Endothelial cell (in vitro differentiated cells): ENCODE measurements around the gene SPINK4. TPM values are rescaled to one million over a fixed set of nuclear protein-coding genes. Genes with fewer than 3 reads are reported as not detected.

ENCODE experiments used
- DNase-seq: peaks from one replicate; pipeline ENCODE4 v3.0.0; 2021; ENCODE audit warnings: low spot score
- H3K27ac Mint-ChIP-seq: one replicate; pipeline ENCODE4 v1.8.0; 2021; ENCODE audit warnings: mixed read lengths, inconsistent platforms; ENCODE audit not compliant: unreplicated experiment
- H3K27me3 Mint-ChIP-seq: one replicate; pipeline ENCODE4 v1.8.0; 2021; ENCODE audit warnings: mild to moderate bottlenecking, moderate library complexity, mixed read lengths, inconsistent platforms; ENCODE audit not compliant: unreplicated experiment
- H3K36me3 Mint-ChIP-seq: one replicate; pipeline ENCODE4 v1.8.0; 2021; ENCODE audit warnings: mild to moderate bottlenecking, low read depth, mixed read lengths, inconsistent platforms; ENCODE audit not compliant: unreplicated experiment
- H3K4me1 Mint-ChIP-seq: one replicate; pipeline ENCODE4 v1.8.0; 2021; ENCODE audit warnings: mild to moderate bottlenecking, mixed read lengths, inconsistent platforms; ENCODE audit not compliant: unreplicated experiment
- H3K4me3 Mint-ChIP-seq: one replicate; pipeline ENCODE4 v1.8.0; 2021; ENCODE audit warnings: mild to moderate bottlenecking, mixed read lengths, inconsistent platforms; ENCODE audit not compliant: unreplicated experiment
- H3K9me3 Mint-ChIP-seq: one replicate; pipeline ENCODE4 v1.8.0; 2021; ENCODE audit warnings: mixed read lengths, inconsistent platforms; ENCODE audit not compliant: unreplicated experiment
- total RNA-seq: library from RNA; stranded (reverse); fragmentation: NEBNext Ultra II Directional; extraction: Animal tissue kit (Norgen Biotek cat#: 25700); gene quantifications from one replicate; pipeline ENCODE4 v1.2.1, GENCODE V29; 2021; ENCODE audit not compliant: unreplicated experiment
- TF ChIP-seq, protein P1 (sequence below): fragments of 200-600 bp; sonication (generic); IDR thresholded peaks from one replicate; pipeline ENCODE4 v1.5.0; 2021; ENCODE audit warnings: antibody characterized with exemption; ENCODE audit not compliant: unreplicated experiment

Gene SPINK4
- total RNA-seq, 1 donor from 2014 or later, result not detected

DNA sequence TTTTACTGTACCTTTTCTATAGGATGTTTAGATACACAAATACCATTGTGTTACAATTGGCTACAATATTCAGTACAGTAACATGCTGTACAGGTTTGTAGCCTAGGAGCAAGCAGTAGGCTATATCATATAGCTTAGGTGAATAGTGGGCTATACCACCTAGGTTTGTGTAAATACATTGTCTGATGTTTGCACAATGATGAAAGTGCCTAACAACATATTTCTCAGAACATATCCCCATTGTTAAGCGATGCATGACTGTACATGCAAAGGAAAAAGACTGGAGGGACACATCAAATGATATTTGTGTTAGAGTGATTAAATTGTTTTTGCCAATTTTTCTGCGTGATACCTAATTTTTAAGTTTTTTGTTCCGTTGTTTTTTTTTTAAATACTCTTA, 30.2 kb downstream of the SPINK4 start:
- H3K9me3 Mint-ChIP-seq, result no peaks in the 10 kb centered on the region
- peaks cover 39% of the 10 kb centered on the region for H3K36me3 Mint-ChIP-seq
- no peak overlapping the region for H3K4me3 Mint-ChIP-seq
- peaks cover 18% of the 10 kb centered on the region for H3K4me1 Mint-ChIP-seq
- peaks cover 6% of the 10 kb centered on the region for H3K27me3 Mint-ChIP-seq
- no peak overlapping the region for H3K27ac Mint-ChIP-seq
- DNase-seq, result no peak
- TF ChIP-seq, protein P1, sequence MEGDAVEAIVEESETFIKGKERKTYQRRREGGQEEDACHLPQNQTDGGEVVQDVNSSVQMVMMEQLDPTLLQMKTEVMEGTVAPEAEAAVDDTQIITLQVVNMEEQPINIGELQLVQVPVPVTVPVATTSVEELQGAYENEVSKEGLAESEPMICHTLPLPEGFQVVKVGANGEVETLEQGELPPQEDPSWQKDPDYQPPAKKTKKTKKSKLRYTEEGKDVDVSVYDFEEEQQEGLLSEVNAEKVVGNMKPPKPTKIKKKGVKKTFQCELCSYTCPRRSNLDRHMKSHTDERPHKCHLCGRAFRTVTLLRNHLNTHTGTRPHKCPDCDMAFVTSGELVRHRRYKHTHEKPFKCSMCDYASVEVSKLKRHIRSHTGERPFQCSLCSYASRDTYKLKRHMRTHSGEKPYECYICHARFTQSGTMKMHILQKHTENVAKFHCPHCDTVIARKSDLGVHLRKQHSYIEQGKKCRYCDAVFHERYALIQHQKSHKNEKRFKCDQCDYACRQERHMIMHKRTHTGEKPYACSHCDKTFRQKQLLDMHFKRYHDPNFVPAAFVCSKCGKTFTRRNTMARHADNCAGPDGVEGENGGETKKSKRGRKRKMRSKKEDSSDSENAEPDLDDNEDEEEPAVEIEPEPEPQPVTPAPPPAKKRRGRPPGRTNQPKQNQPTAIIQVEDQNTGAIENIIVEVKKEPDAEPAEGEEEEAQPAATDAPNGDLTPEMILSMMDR, result no peak

DNA sequence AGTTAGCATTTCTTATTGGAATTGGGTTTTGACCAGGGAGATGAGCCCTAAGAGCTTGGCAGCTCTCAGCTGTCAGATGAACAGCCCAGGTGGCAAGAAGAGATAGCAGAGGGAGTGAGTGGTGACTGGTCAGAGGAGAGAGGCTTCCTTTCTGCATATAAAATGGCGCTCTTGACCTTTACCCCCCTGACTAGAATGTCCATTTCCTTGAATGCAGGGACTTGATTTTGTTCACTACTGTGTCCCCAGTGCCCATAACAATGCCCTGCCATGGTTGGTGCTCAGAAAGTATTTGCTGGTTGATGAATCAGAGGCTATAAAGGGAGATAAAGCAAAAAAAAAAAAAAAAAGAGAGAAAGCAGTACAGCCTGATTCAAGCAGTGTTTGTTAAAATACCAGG, 32.1 kb downstream of the SPINK4 start:
- peaks cover 38% of the 10 kb centered on the region for H3K36me3 Mint-ChIP-seq

DNA sequence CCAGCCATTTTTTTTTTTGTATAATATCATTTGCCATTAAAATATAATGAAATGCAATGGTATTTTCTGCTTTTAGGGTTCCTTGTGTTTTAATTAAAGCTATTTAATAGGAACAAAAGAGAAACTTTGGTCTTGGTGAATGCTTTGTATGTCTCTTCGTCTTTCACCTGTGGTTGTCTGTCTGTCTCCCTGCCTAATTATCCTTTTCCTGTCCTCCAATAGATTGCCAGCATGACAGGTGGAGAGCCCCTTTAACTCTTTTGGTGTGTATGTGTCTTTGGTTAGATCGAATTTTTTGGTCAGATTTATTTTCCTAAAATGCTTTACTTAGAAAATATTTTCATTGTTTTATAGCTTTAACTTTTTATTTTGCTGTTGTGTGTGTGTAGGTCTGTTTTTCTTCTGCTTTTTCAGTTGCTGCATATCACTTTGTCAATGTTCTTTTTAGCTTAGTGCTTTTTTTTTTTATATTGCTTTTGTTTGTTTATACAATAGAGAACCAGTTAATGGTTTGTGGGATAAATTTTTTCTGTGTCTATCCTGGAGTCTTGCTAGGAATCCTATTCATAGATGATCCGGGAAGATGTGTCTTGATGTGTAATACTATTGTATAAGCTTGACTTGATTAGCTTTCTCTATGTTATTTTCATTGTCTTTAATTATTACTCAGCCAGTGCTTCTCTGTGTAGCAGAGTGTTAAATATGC, 33.5 kb downstream of the SPINK4 start:
- no peaks in the 10 kb centered on the region for H3K9me3 Mint-ChIP-seq
- TF ChIP-seq, protein P1, result no peak

More for the DNA sequence above, 32.1 kb downstream of the SPINK4 start:
- Mint-ChIP-seq H3K4me1 (peaks cover 5% of the 10 kb centered on the region), H3K27me3 (no peaks in the 10 kb centered on the region), H3K4me3 (no peak overlapping the region), H3K27ac (no peak overlapping the region), H3K9me3 (no peaks in the 10 kb centered on the region)
- TF ChIP-seq, protein P1, result no peak
- no peak for DNase-seq

DNA sequence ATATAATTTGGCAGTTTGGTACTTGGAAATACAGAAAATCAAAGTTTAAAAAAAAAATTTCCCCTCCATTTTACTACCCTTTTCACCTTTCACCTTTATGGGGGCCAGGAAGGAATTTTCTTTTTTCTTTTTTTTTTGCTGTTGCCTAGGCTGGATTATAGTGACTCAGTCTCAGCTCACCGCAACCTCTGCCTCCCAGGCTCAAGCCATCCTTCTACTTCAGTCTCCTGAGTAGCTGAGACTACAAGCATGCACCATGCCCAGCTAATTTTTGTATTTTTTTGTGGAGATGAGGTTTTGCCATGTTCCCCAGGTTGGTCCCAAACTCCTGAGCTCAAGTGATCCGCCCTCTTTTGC, 34.0 kb downstream of the SPINK4 start:
- Mint-ChIP-seq H3K36me3 (peaks cover 40% of the 10 kb centered on the region), H3K27me3 (no peaks in the 10 kb centered on the region), H3K4me3 (no peak overlapping the region), H3K9me3 (no peaks in the 10 kb centered on the region), H3K27ac (no peak overlapping the region), H3K4me1 (no peaks in the 10 kb centered on the region)
- TF ChIP-seq, protein P1, result no peak
- no peak for DNase-seq

More for the DNA sequence above, 33.5 kb downstream of the SPINK4 start:
- Mint-ChIP-seq H3K27ac (no peak overlapping the region), H3K4me3 (peak overlapping the region; percentile 6), H3K27me3 (no peaks in the 10 kb centered on the region), H3K4me1 (no peaks in the 10 kb centered on the region), H3K36me3 (peaks cover 42% of the 10 kb centered on the region)
- DNase-seq, result no peak

DNA sequence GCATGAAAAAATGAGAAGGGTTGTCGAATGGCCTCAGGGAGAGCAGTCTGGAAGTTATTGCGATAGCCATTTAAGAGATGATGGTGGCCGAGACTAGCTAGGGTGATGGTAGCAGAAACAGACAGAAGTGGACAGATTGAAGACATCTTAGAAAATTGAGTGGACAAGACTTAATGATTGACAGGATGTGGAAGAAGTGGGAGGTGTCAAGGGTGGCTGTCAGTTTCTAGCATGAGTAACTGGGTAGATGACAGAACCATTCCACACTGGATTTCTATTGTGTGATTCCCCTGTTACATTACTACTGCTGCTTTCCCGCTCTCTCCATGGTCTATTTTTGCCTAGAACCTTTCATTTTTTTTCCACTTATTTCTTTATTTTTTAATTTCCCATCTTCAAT, 37.5 kb downstream of the SPINK4 start:
- Mint-ChIP-seq H3K4me3 (no peak overlapping the region), H3K27me3 (no peaks in the 10 kb centered on the region), H3K4me1 (no peaks in the 10 kb centered on the region), H3K27ac (peak overlapping the region; percentile 25), H3K36me3 (peaks cover 43% of the 10 kb centered on the region), H3K9me3 (no peaks in the 10 kb centered on the region)
- DNase-seq, result no peak
- TF ChIP-seq, protein P1, result no peak
